Retinal pigment epithelial cell (primary cell): ENCODE data around the gene OR10V1.
A peak's percentile ranks its signal among the peaks of the same experiment; 100 is the strongest.

ENCODE experiments used
- DNase-seq: peaks from one replicate; pipeline ENCODE4 v3.0.0-alpha.2; 2010; ENCODE audit warnings: low read depth
- H3K4me3 ChIP-seq: 2 replicates; pipeline ENCODE4 v1.5.1; 2011; ENCODE audit warnings: mild to moderate bottlenecking, low read length, control low read depth, moderate library complexity
- TF ChIP-seq, protein P1 (sequence below): conservative IDR thresholded peaks from 2 replicates; pipeline ENCODE4 v1.5.1; 2011; ENCODE audit warnings: low read depth, low read length, control low read depth, inconsistent platforms

The OR10V1 gene

DNA sequence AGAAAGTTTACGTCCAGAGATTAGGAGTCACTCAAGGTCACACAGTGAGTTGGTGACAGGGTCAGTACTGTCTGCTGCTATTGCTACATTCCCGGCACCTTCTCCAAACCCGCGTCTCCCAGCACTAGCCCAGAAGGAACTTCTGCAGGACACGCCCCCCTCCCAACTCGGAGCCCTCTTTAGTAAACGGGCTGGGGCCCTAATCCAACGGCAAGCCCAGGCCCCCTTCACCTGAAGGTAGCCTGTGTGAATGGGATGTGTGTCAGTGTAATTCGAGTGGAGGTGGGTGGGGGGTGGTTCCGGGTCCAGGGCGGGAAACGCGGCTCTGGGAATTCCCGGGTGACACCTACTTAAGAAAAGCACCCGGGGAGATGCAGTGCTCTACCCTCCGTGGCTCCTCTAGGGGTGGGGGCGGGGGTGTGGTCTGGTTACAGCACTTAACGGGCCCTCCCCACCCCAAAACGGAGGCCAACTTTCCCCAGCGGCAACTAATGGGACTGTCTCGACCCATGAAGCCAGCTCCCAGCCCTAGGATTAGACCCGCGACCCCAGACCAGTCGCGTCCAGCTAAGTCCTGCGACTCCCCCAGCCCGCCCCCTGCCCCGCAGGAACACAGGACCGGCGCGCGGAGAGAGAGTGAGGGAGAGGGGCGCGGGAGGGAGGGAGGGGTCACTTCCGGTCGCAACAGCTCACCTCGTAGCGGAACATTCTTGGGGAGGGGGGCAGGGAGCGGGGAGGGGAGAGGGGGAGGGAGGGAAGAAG, 45.3 kb downstream of the OR10V1 start:
- peak overlapping the region; percentile 90 for H3K4me3 ChIP-seq
- DNase-seq: no peak
- TF ChIP-seq, protein P1, sequence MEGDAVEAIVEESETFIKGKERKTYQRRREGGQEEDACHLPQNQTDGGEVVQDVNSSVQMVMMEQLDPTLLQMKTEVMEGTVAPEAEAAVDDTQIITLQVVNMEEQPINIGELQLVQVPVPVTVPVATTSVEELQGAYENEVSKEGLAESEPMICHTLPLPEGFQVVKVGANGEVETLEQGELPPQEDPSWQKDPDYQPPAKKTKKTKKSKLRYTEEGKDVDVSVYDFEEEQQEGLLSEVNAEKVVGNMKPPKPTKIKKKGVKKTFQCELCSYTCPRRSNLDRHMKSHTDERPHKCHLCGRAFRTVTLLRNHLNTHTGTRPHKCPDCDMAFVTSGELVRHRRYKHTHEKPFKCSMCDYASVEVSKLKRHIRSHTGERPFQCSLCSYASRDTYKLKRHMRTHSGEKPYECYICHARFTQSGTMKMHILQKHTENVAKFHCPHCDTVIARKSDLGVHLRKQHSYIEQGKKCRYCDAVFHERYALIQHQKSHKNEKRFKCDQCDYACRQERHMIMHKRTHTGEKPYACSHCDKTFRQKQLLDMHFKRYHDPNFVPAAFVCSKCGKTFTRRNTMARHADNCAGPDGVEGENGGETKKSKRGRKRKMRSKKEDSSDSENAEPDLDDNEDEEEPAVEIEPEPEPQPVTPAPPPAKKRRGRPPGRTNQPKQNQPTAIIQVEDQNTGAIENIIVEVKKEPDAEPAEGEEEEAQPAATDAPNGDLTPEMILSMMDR: peak; percentile 13

DNA sequence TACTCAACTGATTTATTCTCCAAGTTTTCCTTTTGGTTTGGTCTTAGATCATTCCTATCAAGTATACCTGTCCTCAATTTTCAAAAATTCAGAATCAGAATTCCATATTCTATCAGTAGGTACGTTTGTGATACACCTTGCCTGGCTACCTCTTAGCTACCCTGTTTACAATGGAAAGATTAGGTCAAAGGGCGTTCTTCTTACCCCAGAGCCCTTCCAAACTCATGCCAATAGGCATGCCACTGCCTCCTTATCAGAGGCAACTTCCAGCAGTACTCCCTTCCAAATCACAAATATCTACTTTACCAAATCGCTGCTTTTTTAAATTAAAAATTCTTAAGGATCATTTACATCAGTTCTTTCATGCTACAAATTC, 45.8 kb downstream of the OR10V1 start:
- TF ChIP-seq, protein P1: no peak
- no peak for DNase-seq

DNA sequence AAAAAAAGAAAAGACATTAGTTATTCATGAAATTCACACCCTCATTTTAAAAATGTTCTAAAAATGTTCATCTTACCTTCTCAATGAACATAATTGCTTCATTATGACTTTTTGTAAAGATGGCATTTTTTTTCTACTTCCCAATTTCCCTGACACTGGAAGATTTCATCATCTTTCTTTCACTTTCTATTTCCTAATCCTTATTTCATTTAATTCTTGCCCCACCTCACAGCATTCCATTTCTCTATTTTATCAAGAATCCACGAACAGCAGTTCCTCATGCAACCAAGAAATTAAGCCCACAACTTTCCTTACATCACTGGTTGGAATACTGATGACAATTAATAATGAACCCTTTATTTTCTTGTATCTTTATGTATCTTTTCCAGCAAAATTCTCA, 46.7 kb downstream of the OR10V1 start:
- no peak for DNase-seq

More for the DNA sequence above, 45.8 kb downstream of the OR10V1 start:
- H3K4me3 ChIP-seq: peak overlapping the region; percentile 90

More for the DNA sequence above, 46.7 kb downstream of the OR10V1 start:
- peak overlapping the region; percentile 90 for H3K4me3 ChIP-seq
- TF ChIP-seq, protein P1: no peak
